ENCODE measurements around the gene MYOZ1.
"Not testable (repeated sequence)": the region's sequence is repeated elsewhere in the genome, so short reads cannot be mapped to it uniquely, and the experiment has no call there.

Gene MYOZ1

DNA sequence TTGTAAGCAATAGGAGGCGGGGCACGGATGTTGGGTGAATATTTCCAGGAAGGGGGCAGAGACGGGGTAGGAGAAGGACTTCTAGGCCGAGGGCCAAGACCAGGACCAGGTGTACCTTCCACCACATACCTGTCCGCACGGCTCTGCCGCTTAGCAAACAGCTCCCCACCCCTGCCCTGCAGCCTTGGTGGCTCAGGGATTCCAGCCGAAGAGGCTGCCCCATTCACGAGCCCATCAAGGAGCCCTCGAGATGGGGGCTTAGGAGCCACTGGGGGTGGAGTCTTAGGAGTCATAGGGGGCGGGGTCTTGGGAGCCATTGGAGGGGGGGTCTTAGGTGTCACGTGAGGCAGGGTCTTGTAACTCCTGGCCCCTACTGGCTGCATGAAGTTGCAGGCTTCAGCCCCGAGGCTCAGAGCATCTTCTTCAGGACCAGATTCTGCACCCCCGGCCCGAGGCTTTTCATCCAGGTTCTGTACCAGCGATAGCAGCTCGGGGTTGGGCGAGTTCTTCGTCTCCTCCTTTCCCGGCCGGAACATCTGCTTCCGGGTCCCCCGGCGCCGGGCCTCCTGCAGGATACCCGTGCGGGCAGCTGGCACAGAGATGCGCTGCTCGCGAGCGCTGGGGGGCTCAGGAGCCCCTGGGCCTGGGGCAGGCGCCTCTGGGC lies 6.1 kb upstream of the MYOZ1 start:
- DNase-seq (ENCODE audit: low spot score), result no peak

DNA sequence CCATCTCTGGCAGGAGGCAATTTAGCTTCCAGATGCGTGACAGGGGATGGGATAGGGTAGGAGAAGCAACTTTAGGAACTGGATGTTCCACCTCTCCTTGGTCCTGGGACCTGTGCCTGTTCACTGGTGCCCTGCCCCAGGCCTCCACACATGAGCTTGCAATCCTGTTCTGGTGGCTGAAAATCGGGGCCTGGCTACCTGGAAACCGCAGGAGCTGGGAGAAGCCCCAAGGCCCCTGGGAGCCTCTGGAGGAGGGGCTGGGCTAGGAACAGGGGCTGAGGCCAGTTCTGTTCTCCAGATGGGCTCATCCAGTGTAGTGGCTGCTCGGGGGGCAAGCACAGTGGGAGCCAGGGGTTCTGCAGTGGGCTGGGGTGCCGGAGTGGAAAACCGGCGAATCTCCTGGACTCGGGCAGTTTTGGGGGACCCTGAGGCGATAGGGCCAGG lies 5.3 kb upstream of the MYOZ1 start:
- DNase-seq (ENCODE audit: low spot score), result no peak

DNA sequence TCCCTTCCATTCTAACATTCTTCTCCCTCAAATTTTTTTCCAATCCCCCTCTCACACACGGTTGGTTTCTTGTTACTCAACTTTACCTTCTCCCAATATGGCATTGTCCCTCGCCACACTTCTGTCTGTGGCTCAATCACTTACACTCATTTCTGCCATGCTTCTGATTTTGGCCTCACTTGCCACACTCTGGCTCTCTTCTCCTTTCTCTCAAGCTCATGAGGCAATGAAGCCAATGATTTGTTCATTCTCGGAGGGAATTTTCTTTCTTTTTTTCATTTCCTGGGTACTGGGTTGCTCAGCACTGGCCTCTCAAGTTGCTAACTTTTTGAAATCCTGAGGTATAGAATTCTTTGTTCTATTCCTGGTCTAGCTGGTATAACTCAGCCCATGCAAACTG lies 4.0 kb upstream of the MYOZ1 start:
- no peak for DNase-seq (ENCODE audit: low spot score)

DNA sequence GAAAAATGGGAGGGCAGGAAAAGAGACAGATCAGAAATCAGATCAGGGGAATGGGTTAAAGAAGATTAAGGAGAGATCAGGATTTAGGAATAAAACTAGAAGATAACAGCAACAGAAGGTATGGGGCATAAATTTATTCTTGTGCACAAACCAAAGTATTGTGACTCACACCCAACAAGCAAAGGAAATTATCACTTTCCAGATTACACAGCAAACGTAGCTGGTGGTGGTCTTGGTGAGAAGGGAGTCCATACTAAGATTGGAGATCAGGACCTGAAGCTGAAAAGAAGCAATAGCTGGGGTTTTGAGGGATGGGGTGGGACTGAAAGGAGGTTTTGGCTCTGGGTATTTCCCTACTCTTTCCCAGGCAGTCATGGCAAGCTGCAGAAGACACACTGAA lies 3.5 kb upstream of the MYOZ1 start:
- no peak for DNase-seq (ENCODE audit: low spot score)

DNA sequence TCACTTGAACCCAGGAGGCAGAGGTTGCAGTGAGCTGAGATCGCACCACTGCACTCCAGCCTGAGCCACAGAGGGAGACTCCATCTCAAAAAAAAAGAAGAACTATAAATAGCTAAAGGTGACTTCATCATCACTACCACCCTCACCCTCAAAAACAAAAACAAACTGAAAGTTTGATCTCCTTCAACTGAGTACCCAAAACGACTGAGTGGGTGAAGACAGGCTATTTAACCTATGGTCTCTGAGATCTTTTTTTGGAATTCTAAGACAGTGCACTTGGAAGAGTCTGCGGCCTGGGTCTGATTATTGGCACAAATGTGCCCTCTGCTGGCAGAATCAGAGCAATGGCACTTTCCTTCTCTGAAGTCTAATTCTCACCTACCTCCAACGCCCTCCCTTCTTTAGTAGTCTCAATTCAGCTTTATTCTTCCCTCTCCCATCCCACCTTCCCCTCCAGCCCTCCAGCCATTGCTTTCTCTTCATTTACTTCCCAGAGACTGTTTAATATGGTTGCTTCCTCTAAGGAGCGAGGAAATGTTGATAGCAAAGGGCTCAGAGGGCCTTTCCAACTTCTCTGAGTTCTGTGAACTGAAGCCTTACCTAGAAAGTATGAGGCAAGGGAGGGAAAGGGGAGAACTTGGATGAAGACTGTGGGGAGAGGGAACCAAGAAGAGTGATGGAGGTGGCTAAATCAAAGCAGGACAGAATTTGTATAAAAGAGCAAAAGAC lies 2.9 kb upstream of the MYOZ1 start:
- peak; percentile 67 for DNase-seq (ENCODE audit: low spot score)

DNA sequence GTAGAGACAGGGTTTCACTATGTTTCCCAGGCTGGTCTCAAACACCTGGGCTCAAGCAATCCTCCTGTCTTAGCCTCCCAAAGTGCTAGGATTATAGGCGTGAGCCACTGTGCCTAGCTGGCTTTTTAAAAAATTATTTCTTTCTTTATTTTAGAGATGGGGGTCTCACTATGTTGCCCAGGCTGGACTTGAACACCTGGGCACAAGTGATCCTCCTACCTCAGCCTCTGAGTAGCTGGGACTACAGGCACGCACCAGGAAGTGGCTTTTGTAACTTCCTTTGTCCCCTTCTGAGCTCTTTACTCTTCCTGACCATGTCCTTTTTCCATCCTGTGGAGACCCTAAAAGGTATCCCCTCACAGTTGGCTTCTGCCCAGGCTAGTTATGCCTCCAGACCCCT lies 2.1 kb upstream of the MYOZ1 start:
- no peak for DNase-seq (ENCODE audit: low spot score)

DNA sequence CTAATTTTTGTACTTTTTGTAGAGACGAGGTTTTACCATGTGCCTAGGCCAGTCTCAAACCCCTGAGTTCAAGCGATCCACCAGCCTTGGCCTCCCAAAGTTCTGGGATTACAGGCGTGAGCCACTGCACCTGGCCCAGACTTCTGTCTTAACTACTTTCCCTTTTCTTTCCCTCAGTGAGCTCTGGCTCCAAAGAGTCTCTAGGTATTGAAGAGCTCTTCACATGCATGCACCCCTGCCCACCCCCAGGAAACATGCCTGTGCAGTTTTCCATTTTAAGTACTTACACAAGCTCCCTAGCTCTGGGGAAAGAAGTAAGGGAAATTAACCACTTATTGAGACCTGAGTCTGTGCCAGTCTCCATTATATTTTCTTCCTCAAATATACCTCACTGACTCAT lies 2.0 kb downstream of the MYOZ1 start:
- DNase-seq (ENCODE audit: low spot score), result no peak

DNA sequence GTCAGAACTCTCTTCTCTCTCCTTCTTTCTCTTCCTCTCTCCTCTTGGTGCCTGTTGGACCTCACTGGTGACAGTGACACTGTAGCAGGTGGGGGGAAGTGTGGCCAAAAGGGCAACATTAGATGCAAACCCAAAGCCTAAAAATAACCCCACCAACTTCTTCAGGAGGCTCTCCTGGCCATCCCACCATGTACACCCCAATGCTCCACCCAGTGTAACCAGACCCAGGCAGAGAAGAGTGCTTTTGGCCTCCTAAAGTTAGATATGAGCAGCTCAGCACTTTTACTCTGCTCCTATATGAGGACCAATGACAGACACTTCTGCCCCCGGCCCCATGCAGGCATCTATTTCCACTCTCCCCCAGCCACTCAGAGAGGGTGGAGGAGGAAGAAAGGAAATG lies 5.5 kb downstream of the MYOZ1 start:
- no peak for DNase-seq (ENCODE audit: low spot score)

DNA sequence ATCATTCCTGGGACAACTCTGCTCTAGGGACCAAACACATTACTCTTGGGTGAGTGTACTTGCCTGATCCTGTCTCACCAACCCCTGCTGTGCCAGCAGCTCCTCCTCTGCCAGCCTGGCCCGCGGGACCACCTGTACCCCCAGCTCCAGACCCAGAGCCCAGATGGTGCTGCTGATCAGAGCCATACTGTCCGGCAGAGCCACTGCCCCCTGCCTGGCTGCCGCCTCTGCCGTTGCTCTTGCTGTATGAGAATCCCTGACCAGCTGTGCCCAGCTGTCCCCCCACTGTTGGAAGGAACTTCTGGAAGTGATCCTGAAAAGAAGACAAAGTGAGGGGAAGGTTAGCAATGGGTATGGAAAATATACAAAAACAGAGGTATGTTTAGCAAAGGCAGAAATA lies 6.9 kb downstream of the MYOZ1 start:
- no peak for DNase-seq (ENCODE audit: low spot score)

DNA sequence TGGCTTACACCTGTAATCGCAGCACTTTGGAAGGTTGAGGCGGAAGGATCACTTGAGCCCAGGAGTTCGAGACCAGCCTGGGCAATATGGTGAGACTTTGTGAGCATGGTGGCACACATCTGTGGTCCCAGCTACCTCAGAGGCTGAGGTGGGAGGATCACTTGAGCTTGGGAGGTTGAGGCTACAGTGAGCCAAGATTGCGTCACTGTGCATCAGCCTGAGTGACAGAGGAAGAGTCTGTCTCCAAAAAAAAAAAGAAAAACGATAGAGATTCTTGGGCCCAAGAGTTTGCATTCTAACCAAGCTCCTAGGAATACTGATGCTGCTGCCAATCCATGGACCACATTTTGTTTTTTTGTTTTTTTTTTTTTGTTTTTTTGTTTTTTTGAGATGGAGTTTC lies 12.1 kb downstream of the MYOZ1 start:
- DNase-seq (ENCODE audit: low spot score), result no peak

DNA sequence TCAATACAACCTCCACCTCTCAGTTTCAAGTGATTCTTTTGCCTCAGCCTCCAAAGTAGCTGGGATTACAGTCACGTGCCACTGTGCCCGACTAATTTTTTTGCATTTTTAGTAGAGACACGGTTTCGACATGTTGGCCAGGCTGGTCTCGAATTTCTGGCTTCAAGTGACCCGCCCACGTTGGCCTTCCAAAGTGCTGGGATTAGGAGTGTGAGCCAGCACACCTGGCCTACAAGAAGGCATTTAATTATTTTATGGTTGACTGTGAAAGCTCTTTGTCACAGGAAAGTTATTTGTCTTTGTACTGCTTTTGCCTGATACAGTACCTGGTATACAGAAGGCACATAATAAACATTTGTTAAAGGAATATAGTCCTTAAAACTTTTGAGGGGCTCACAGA lies 12.9 kb downstream of the MYOZ1 start:
- DNase-seq (ENCODE audit: low spot score), result no peak

DNA sequence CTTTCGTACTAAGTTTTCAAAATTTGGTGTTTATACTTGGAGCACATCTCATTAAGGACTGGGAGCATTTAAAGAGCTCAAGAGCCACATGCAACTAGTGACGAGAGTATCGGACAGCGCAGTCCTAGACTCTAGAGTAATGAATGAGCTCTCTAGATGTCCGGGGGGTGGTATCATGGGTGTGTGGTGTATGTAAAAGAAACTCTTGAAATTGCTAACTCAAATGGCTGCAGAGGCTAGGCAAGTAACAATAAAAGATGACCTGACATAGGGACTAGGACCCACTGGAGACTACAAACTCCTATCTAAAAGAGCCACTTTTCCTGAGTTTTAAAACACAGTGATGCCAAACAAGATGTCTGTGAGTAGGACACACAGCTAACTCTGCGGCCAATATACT lies 14.0 kb downstream of the MYOZ1 start:
- DNase-seq (ENCODE audit: low spot score), result no peak

DNA sequence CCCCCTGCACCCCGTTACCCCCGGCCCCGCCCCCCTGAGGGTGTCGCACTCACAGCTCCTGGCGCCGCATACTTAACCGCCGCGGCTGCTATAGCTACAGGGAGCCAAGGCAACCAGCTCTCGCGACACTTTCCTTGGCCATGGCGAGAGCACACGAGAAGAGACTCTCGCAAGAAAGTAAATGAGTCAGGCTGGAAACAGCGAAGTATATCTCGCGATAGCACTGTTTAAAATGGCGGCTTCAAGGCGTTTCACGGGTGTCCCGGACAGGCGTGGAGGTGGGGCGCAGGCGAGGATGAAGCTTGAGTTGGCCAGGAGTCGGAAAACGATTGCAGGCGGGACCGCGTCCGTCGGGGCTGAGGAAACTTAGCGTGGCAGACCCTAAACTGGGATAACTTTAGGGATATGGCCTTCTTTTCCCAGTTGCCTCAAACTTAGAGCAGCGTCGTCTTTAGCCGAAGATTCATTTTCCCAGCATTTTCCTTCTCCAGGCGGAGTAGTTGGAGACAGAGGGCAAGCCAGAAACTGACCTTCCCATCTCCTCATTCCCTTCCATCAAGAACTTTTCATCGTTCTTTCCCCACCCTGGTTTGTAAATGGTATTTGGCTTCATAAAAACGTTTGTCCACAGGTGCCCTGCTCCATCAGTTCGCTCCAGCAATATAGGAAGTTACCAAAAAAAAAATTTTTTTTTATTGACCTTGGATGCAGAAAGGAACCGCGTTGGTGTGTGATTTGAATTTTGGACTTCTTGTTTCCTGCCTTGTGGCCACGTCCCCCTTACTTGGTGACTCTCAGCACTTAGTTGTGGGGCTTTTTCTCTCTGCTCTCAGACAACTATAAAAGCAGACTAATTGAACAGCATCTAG lies 15.2 kb downstream of the MYOZ1 start:
- DNase-seq (ENCODE audit: low spot score), result peak; percentile 93

DNA sequence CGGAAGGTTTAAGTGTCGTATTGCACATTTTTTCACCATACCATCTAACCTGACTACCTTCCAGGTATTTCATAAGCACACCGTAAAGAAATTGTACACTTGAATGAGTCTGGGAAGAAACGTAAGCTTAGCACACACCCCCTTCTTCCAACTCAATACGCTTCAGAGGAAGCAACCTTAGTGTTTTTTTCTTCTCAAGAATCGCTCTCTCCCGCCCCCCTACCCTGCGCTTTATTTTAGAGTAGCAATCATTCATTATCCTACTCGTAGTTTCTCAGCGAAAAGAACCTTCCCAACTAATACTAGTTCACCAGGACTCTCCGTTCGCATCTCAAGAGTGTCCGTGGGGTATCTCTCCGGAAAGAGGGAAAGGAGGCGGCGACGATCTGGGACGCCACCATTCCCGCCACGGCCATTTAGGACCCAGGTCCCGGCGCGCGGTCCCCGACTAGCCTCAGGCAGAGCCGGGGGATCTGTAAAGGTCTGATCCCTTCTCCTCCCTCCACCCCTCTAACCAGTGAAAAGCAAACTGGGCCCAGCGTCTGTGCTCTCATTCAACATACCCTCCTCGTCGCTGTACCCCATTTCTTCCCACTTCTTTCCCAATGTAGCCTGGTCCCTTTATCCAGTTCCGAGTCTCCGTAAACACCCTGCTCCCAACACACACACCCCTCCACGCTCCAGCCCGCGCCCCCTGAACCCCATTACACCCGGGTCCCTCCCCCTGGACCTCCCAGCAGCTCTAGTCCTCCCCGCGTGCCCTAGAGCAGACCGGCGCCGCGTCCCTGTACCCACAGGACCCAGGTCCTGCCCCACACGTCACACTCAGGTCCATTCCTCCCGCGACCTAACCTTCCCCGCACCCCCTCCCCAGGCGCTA lies 16.0 kb downstream of the MYOZ1 start:
- DNase-seq (ENCODE audit: low spot score), result no peak

DNA sequence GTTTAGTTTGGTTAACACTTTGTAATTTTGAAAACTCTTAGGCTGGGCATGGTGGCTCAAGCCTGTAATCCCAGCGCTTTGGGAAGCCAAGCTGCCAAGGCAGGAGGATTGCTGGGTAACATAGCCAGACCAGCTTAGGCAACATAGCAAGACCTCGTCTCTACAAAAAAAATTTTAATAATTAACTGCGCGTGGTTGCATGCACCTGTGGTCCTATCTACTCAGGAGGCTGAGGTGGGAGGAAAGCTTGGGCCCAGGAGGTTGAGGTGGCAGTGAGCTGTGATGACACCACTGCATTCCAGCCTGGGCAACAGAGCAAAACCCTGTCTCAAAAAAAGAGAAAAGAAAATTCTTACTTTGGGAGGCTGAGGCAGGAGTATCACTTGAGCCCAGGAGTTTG lies 18.2 kb downstream of the MYOZ1 start:
- DNase-seq (ENCODE audit: low spot score), result no peak

DNA sequence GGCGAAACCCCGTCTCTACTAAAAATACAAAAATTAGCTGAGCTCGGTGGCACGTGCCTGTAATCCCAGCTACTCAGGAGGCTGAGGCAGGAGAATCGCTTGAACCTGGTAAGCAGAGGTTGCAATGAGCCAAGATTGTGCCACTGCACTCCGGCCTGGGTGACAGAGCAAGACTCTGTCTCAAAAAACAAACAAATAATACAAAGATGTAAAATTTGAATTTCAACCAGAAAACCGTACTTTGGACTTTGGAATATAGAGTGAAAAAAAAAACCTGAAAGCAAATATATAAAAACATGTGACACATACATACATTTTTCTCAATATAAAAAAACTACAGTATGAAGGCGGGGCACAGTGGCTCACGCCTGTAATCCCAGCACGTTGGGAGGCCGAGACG lies 20.3 kb downstream of the MYOZ1 start:
- DNase-seq (ENCODE audit: low spot score), result not testable (repeated sequence)

DNA sequence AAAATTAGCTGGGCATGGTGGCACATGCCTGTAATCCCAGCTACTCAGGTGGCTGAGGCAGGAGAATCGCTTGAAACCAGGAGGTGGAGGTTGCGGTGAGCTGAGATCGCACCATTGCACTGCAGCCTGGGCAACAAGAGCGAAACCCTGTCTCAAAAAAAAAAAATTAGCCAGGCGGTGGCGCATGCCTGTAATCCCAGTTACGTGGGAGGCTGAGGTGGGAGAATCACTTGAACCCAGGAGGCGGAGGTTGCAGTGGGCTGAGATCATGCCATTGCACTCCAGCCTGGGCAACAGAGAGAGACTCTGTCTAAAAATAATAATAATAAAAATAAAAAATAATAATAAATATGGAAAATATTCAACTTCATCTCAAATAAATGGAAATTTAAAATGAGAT lies 24.1 kb downstream of the MYOZ1 start:
- DNase-seq (ENCODE audit: low spot score), result not testable (repeated sequence)

DNA sequence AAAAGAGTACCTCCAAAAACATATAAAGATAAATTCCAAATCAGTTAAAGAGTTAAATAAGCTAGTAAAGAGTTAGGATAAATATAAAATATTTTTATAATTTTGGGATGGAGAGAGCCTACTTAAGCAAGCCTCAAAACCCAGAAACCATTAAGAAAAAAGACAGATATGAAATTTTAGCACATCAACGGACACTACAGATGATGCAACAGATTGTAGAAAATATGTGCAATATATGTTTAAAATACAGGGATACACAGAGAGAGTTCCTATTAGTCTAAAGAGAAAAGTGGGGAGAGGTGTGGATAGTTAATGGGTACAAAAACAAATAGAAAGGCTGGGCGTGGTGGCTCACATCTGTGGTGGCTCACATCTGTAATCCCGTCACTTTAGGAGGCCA lies 26.6 kb downstream of the MYOZ1 start:
- DNase-seq (ENCODE audit: low spot score), result no peak

DNA sequence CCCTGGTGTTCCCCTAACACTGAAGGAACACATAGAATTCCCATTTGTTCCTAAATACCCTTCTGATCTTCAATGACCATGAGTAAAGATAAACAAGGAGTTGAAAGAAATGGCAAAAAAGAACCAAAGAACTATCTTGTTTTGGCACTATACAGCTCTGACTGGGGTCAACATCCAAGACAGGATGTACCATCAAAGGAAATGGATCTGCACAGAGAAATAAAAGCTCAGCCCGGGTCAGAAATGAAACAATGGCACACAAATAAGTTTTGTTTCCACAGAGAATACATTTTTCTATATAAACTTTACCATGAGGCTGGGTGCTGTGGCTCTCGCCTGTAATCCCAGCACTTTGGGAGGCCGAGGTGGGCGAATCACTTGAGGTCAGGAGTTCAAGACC lies 32.2 kb downstream of the MYOZ1 start:
- DNase-seq (ENCODE audit: low spot score), result no peak

DNA sequence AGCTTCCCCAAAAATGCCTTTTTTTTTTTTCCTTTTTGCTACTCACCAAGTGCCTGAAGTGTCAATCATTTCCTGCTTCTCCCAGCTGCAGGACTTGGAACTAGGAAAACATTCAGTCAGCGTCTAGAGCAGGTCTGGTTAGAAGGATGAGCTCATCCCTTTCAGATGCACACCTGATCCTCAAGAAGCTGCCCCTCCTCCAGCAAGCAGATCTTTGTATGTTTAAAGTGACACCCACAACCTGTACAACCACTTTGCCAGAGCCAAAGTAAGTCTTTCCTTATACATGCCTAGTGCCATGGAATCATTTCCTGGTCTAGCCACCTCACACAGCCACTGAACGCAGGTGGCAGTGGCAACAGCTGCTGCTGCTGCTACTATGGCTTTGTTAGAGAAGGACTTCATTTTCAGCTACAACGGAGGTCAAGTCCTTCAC lies 39.8 kb downstream of the MYOZ1 start:
- DNase-seq (ENCODE audit: low spot score), result no peak

DNA sequence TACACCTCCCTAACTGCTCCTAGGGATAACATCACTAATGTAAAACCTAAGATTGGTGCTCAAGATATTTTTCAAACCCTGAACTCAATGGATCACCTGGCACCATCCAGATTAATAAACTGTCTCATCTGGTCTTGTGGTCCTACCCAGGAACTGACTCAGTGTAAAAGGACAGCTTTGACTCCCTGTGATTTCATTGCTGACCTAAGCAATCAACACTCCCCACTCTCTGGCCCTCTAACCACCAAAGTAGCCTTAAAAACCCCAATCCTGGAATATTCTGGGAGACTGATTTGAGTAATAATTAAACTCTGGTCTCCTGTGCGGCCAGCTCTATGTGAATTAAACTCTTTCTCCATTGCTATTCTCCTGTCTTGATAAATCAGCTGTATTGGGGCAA lies 43.9 kb downstream of the MYOZ1 start:
- DNase-seq (ENCODE audit: low spot score), result no peak

DNA sequence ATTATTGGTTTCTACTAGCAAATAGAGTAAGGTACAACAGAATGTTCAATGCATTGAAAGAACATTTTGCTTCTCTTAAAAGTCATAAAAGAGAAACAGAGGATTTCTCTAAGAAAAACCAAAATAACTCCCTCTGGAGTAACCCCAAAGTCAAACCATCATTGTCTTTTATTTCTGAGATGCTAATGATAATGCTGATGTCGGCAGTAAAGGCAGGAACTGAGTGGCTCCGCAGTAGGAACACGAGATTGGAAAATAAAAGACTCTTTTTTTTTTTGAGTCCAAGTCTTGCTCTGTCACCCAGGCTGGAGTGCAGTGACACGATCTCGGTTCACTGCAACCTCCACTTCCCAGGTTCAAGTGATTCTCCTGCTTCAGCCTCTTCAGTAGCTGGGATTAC lies 47.5 kb downstream of the MYOZ1 start:
- no peak for DNase-seq (ENCODE audit: low spot score)
